Astrocyte of the cerebellum (primary cell): ENCODE data around the gene ADARB2.
"Not testable (repeated sequence)": the region's sequence is repeated elsewhere in the genome, so short reads cannot be mapped to it uniquely, and the experiment has no call there.

Experiments
- DNase-seq: peaks from one replicate; pipeline ENCODE4 v3.0.0-alpha.2; 2011; ENCODE audit warnings: low read depth
- H3K4me3 ChIP-seq: 2 replicates; pipeline ENCODE4 v1.5.1; 2011; ENCODE audit warnings: mild to moderate bottlenecking, low read depth, low read length, moderate library complexity
- CTCF ChIP-seq: IDR thresholded peaks from 2 replicates; pipeline ENCODE4 v1.5.1; 2012; ENCODE audit warnings: low read length, low read depth, moderate library complexity, mild to moderate bottlenecking; ENCODE audit errors: missing control alignments
- in situ Hi-C: cut with HindIII; loops from 2 replicates; pipeline ENCODE4 v1.10.0; 2017; ENCODE audit warnings: low sequenced_read_pairs

Gene ADARB2

GRCh38 chr10:1444826-1445225 is 292.5 kb downstream of the ADARB2 start:
- in situ Hi-C loops: no loop called here
- TF ChIP-seq CTCF: no peak
- H3K4me3 ChIP-seq: no peak overlapping the region
- no peak for DNase-seq

GRCh38 chr10:1440897-1441296 is 296.4 kb downstream of the ADARB2 start:
- H3K4me3 ChIP-seq: no peak overlapping the region
- TF ChIP-seq CTCF: no peak
- no peak for DNase-seq
- in situ Hi-C loops: no loop called here

GRCh38 chr10:1434912-1435692 is 302.2 kb downstream of the ADARB2 start:
- in situ Hi-C loops: no loop called here
- TF ChIP-seq CTCF: no peak
- no peak overlapping the region for H3K4me3 ChIP-seq
- DNase-seq: no peak

- in situ Hi-C loops: no loop called here
- no peak overlapping the region for H3K4me3 ChIP-seq
- DNase-seq: no peak
- no peak for TF ChIP-seq CTCF
Measured at GRCh38 chr10:1434202-1434601, 303.1 kb downstream of the ADARB2 start.

GRCh38 chr10:1432161-1432560 is 305.2 kb downstream of the ADARB2 start:
- no peak for DNase-seq
- in situ Hi-C loops: no loop called here
- no peak overlapping the region for H3K4me3 ChIP-seq
- no peak for TF ChIP-seq CTCF

DNA sequence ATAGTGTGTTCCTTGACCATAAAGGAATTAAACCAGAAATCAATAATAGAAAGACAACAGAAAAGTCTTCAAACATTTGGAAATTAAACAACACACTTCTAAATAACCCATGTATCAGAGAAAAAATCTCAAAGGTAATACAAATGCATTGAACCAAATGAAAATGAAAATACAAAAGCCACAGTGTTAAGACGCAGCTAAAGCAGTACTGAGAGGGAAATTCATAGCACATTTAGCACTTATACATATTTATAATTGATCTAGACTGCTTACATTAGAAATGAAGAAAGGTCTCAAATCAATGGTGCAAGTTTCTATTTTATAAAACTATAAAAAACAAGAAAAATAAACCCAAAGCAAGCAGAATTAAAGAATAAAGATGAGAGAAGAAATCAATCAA is 306.1 kb downstream of the ADARB2 start:
- in situ Hi-C loops: no loop called here
- TF ChIP-seq CTCF: no peak
- no peak for DNase-seq
- no peak overlapping the region for H3K4me3 ChIP-seq

DNA sequence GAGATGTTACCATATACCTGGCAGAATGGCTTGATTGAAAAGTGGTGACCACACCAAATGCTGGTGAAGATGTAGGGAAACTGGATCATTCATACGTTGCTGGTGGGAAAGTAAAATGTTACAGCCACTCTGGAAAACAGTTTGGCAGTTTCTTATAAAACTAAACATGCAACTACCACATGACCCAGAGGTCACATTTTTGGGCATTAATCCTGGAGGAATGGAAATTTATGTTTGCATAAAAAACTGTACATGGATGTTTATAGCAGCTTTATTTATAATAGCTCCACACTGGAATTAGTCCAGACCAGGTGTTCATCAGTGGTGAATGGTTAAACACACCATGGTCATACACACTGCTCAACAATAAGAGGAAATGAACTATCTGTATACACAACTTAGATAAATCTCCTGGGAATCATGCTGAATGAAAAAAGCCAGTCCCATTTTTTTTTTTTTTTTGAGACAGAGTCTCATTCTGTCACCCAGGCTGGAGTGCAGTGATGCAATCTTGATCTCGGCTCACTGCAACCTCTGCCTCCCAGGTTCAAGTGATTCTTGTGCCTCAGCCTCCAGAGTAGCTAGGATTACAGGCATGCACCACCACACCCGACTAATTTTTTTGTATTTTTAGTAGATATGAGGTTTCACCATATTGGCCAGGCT is 309.7 kb downstream of the ADARB2 start:
- DNase-seq, H3K4me3 ChIP-seq, in situ Hi-C loops: not testable (repeated sequence)
